NCI-H2171 (cell line): Measurements from ENCODE around the gene SGCA.
A peak's percentile ranks its signal among the peaks of the same experiment; 100 is the strongest.

Experiments
- DNase-seq: peaks from one replicate; lab custom pipeline; 2025; lab: John Stamatoyannopoulos, UW

Gene SGCA

GRCh38 chr17:50167371-50167770, 1.6 kb downstream of the SGCA start:
- DNase-seq: no peak

- DNase-seq: no peak
Observed at GRCh38 chr17:50168319-50168718, 2.5 kb downstream of the SGCA start.

GRCh38 chr17:50169121-50169764, 3.4 kb downstream of the SGCA start:
- peak; percentile 35 for DNase-seq

- DNase-seq: no peak
Observed at GRCh38 chr17:50169881-50170459, 4.2 kb downstream of the SGCA start.

GRCh38 chr17:50170662-50171370, 5.0 kb downstream of the SGCA start:
- no peak for DNase-seq

GRCh38 chr17:50171371-50172071, 5.7 kb downstream of the SGCA start:
- DNase-seq: no peak

GRCh38 chr17:50172130-50172529, 6.3 kb downstream of the SGCA start:
- DNase-seq: no peak

GRCh38 chr17:50172936-50173334, 7.1 kb downstream of the SGCA start:
- DNase-seq: no peak

- no peak for DNase-seq
Observed at GRCh38 chr17:50173335-50173941, 7.6 kb downstream of the SGCA start.

GRCh38 chr17:50174444-50174843, 8.6 kb downstream of the SGCA start:
- no peak for DNase-seq

GRCh38 chr17:50175035-50175807, 9.4 kb downstream of the SGCA start:
- DNase-seq: peak; percentile 59

- DNase-seq: no peak
Observed at GRCh38 chr17:50176559-50177357, 11.0 kb downstream of the SGCA start.

- DNase-seq: no peak
Observed at GRCh38 chr17:50177476-50177875, 11.7 kb downstream of the SGCA start.

- peak; percentile 22 for DNase-seq
Observed at GRCh38 chr17:50177983-50178834, 12.4 kb downstream of the SGCA start.

GRCh38 chr17:50180111-50180510, 14.3 kb downstream of the SGCA start:
- DNase-seq: no peak

- no peak for DNase-seq
Observed at GRCh38 chr17:50180620-50181019, 14.8 kb downstream of the SGCA start.

- DNase-seq: no peak
Observed at GRCh38 chr17:50181144-50181543, 15.3 kb downstream of the SGCA start.

- no peak for DNase-seq
Observed at GRCh38 chr17:50181591-50182560, 16.1 kb downstream of the SGCA start.
